CD14-positive monocyte (primary cell): ENCODE data around the gene FKBP2. TPM values are rescaled to one million over a fixed set of nuclear protein-coding genes. Genes with fewer than 3 reads are reported as not detected.

Source experiments
- DNase-seq, 3 donors: peaks; one replicate each; pipeline ENCODE4 v3.0.0-alpha.2; 2011 to 2022
- H2AFZ ChIP-seq: 2 replicates; pipeline ENCODE4 v1.6.0; 2012; ENCODE audit warnings: mild to moderate bottlenecking, low read depth, low read length, inconsistent platforms; ENCODE audit not compliant: insufficient read depth, poor library complexity, severe bottlenecking
- H3K27ac ChIP-seq, 2 donors: 1 replicate in 1 of 2; 2 replicates in 1 of 2; pipeline ENCODE4 v1.5.1; 2012 to 2013; ENCODE audit warnings: low read length in 2 of 2, control low read depth in 1 of 2, inconsistent platforms in 1 of 2, low read depth in 1 of 2, mild to moderate bottlenecking in 1 of 2
- H3K27me3 ChIP-seq, 2 donors: one replicate each; pipeline versions ENCODE4 v1.6.0 to v1.6.1; 2011 to 2013; ENCODE audit warnings: low read length in 2 of 2; ENCODE audit not compliant: control insufficient read depth in 2 of 2, insufficient read depth in 2 of 2
- H3K36me3 ChIP-seq, 2 donors: replicated peaks in 1 of 2; 1 replicate in 1 of 2; 2 replicates in 1 of 2; pipeline versions ENCODE4 v1.5.1 to v1.6.1; 2012 to 2013; ENCODE audit warnings: low read length in 2 of 2, control low read depth in 1 of 2, inconsistent platforms in 1 of 2, mild to moderate bottlenecking in 1 of 2; ENCODE audit not compliant: insufficient read depth in 2 of 2, control insufficient read depth in 1 of 2
- H3K4me1 ChIP-seq, 2 donors: 1 replicate in 1 of 2; 2 replicates in 1 of 2; pipeline versions ENCODE4 v1.5.1 to v1.6.1; 2012 to 2013; ENCODE audit warnings: low read length in 2 of 2, control low read depth in 1 of 2, inconsistent platforms in 1 of 2, mild to moderate bottlenecking in 1 of 2, moderate library complexity in 1 of 2; ENCODE audit not compliant: insufficient read depth in 2 of 2, control insufficient read depth in 1 of 2
- H3K4me2 ChIP-seq: replicated peaks from 2 replicates; pipeline ENCODE3; 2012; ENCODE audit warnings: low read length, moderate library complexity, mild to moderate bottlenecking; ENCODE audit not compliant: poor library complexity, severe bottlenecking; ENCODE audit errors: extremely low read depth
- H3K4me3 ChIP-seq, 3 experiments: fragments of 200-600 bp in 1 of 3; sonication (generic) in 1 of 3; replicated peaks in 1 of 3; 1 replicate in 2 of 3; 2 replicates in 1 of 3; pipeline ENCODE4 v1.5.1; 2011 to 2013; ENCODE audit warnings: low read length in 3 of 3, mild to moderate bottlenecking in 3 of 3, control low read depth in 2 of 3, low read depth in 2 of 3, inconsistent platforms in 1 of 3, moderate library complexity in 1 of 3
- H3K79me2 ChIP-seq: 2 replicates; pipeline ENCODE4 v1.6.0; 2012; ENCODE audit warnings: mild to moderate bottlenecking, control low read depth, inconsistent platforms, low read length, moderate library complexity; ENCODE audit not compliant: insufficient read depth
- H3K9ac ChIP-seq: 2 replicates; pipeline ENCODE4 v1.6.0; 2017; ENCODE audit warnings: low read length, mild to moderate bottlenecking; ENCODE audit not compliant: insufficient read depth, poor library complexity, severe bottlenecking
- H3K9me3 ChIP-seq, 2 donors: replicated peaks in 1 of 2; 1 replicate in 1 of 2; 2 replicates in 1 of 2; pipeline versions ENCODE4 v1.5.1 to v1.6.1; 2012 to 2013; ENCODE audit warnings: low read length in 2 of 2, control low read depth in 1 of 2; ENCODE audit not compliant: control insufficient read depth in 1 of 2, insufficient read depth in 1 of 2
- H4K20me1 ChIP-seq: 2 replicates; pipeline ENCODE4 v1.6.0; 2012; ENCODE audit warnings: mild to moderate bottlenecking, low read length, control low read depth, moderate library complexity; ENCODE audit not compliant: insufficient read depth
- H3K27ac Mint-ChIP-seq, 7 donors: one replicate each; pipeline ENCODE4 v1.8.0; 2020; ENCODE audit warnings: mild to moderate bottlenecking in 7 of 7, mixed read lengths in 7 of 7, moderate library complexity in 6 of 7, inconsistent platforms in 2 of 7
- H3K27me3 Mint-ChIP-seq, 3 donors: one replicate each; pipeline ENCODE4 v1.8.0; 2021 to 2022; ENCODE audit warnings: low read depth in 3 of 3, mild to moderate bottlenecking in 3 of 3, mixed read lengths in 3 of 3, moderate library complexity in 3 of 3, inconsistent platforms in 1 of 3
- H3K36me3 Mint-ChIP-seq, 2 donors: one replicate each; pipeline ENCODE4 v1.8.0; 2020; ENCODE audit warnings: mixed read lengths in 2 of 2, inconsistent platforms in 1 of 2, mild to moderate bottlenecking in 1 of 2
- H3K4me1 Mint-ChIP-seq: one replicate; pipeline ENCODE4 v1.8.0; 2020; ENCODE audit warnings: mild to moderate bottlenecking, mixed read lengths
- H3K4me3 Mint-ChIP-seq, 2 donors: one replicate each; pipeline ENCODE4 v1.8.0; 2020; ENCODE audit warnings: mild to moderate bottlenecking in 2 of 2, mixed read lengths in 2 of 2, moderate library complexity in 1 of 2
- H3K9me3 Mint-ChIP-seq, 7 donors: one replicate each; pipeline ENCODE4 v1.8.0; 2020 to 2022; ENCODE audit warnings: mixed read lengths in 7 of 7, mild to moderate bottlenecking in 6 of 7, moderate library complexity in 6 of 7, inconsistent platforms in 2 of 7
- CTCF ChIP-seq: fragments of 200-600 bp; IDR thresholded peaks from one replicate; pipeline ENCODE4 v1.8.0; 2022; ENCODE audit warnings: antibody characterized with exemption, mild to moderate bottlenecking
- WGBS: methylation state at CpG from one replicate; pipeline ENCODE4 v1.1.5; 2013; ENCODE audit warnings: missing lambda C conversion rate; ENCODE audit not compliant: insufficient coverage; 5-methylcytosine and 5-hydroxymethylcytosine counted together
- intact Hi-C, 2 donors: fragments of 100-400 bp; cut with micrococcal nuclease; formaldehyde crosslinking; loops; one replicate each; pipeline versions ENCODE4 v1.15.0 to v1.15.1; 2023
- polyA plus RNA-seq, 3 donors: library from polyadenylated mRNA; depleted of rRNA in 1 of 3; unstranded in 2 of 3; stranded (reverse) in 1 of 3; fragments of 300-500 nt in 2 of 3; fragments of >200 nt in 1 of 3; fragmentation: Illumina TruSeq in 2 of 3; gene quantifications; 1 replicate in 2 of 3; 2 replicates in 1 of 3; pipeline ENCODE4 v1.2.3, GENCODE V29; 2012 to 2021

FKBP2 gene
- polyA plus RNA-seq, 3 donors = 38.9 to 80.7 (median 71.1) TPM

GRCh38 chr11:64220271-64220670 is 20.6 kb upstream of the FKBP2 start:
- peaks cover 75 to 84% of the 10 kb centered on the region in 2 donors for H3K36me3 ChIP-seq
- peak overlapping the region in 1 of 7 donors; percentile 45 for H3K27ac Mint-ChIP-seq
- peaks cover 8 to 14% of the 10 kb centered on the region in 2 donors for H3K4me1 ChIP-seq

GRCh38 chr11:64220798-64221197 is 20.1 kb upstream of the FKBP2 start:
- peaks cover 70 to 78% of the 10 kb centered on the region in 2 donors for H3K36me3 ChIP-seq
- no peak overlapping the region for H3K27ac Mint-ChIP-seq

More at GRCh38 chr11:64220271-64220670, 20.6 kb upstream of the FKBP2 start:
- H2AFZ ChIP-seq = no peak overlapping the region
- H3K4me3 ChIP-seq = no peak overlapping the region
- H3K4me3 Mint-ChIP-seq = no peak overlapping the region
- peaks cover 14% of the 10 kb centered on the region for H3K4me1 Mint-ChIP-seq
- no peak for TF ChIP-seq CTCF
- peaks cover 90% of the 10 kb centered on the region for H4K20me1 ChIP-seq
- no peak overlapping the region for H3K4me2 ChIP-seq
- H3K27me3 Mint-ChIP-seq = no peaks in the 10 kb centered on the region
- intact Hi-C loops = no loop called here
- DNase-seq = peak in 1 of 3 donors; percentile 1
- H3K36me3 Mint-ChIP-seq = peaks cover 66 to 82% of the 10 kb centered on the region in 2 donors
- H3K79me2 ChIP-seq = peaks cover 30% of the 10 kb centered on the region
- H3K9ac ChIP-seq = no peak overlapping the region
- WGBS = 98% methylated on average over 17 of the region's 17 CpGs
- H3K27me3 ChIP-seq = no peaks in the 10 kb centered on the region
- no peak overlapping the region for H3K27ac ChIP-seq
- H3K9me3 Mint-ChIP-seq = peaks cover 0 to 2% (median 0%) of the 10 kb centered on the region in 7 donors
- H3K9me3 ChIP-seq = no peaks in the 10 kb centered on the region

More at GRCh38 chr11:64220798-64221197, 20.1 kb upstream of the FKBP2 start:
- no peak overlapping the region for H3K4me3 ChIP-seq
- peak in 1 of 3 donors; percentile 2 for DNase-seq
- TF ChIP-seq CTCF = no peak
- 95% methylated on average over 12 of the region's 14 CpGs for WGBS
- H3K4me1 ChIP-seq = peaks cover 13 to 19% of the 10 kb centered on the region in 2 donors
- H3K4me2 ChIP-seq = no peak overlapping the region
- no peaks in the 10 kb centered on the region for H3K9me3 ChIP-seq
- peaks cover 16% of the 10 kb centered on the region for H3K4me1 Mint-ChIP-seq
- H2AFZ ChIP-seq = no peak overlapping the region
- H3K4me3 Mint-ChIP-seq = no peak overlapping the region
- peaks cover 0 to 2% (median 0%) of the 10 kb centered on the region in 7 donors for H3K9me3 Mint-ChIP-seq
- H3K36me3 Mint-ChIP-seq = peaks cover 61 to 78% of the 10 kb centered on the region in 2 donors
- intact Hi-C loops = no loop called here
- peaks cover 30% of the 10 kb centered on the region for H3K79me2 ChIP-seq
- H3K27ac ChIP-seq = no peak overlapping the region
- peaks cover 87% of the 10 kb centered on the region for H4K20me1 ChIP-seq
- no peaks in the 10 kb centered on the region for H3K27me3 ChIP-seq
- H3K9ac ChIP-seq = no peak overlapping the region
- no peaks in the 10 kb centered on the region for H3K27me3 Mint-ChIP-seq
